Caco-2 (cell line): ENCODE results near the gene ANKRD53. TPM values are rescaled to one million over a fixed set of nuclear protein-coding genes. Genes with fewer than 3 reads are reported as not detected.
"Not testable (repeated sequence)": the region's sequence is repeated elsewhere in the genome, so short reads cannot be mapped to it uniquely, and the experiment has no call there.

Experiments
- BruUV-seq: library from RNA; stranded (reverse); fragments of 400-500 nt; replicated peaks from 2 replicates; lab custom pipeline; 2021; lab: Mats Ljungman, UMichigan
- CTCF ChIA-PET: fragments of 300-600 bp; sonication (Branson Sonifier 250); formaldehyde crosslinking; loops from one replicate; lab custom pipeline; 2022; ENCODE audit warnings: antibody characterized with exemption; lab: Charles Lee
- POLR2A ChIA-PET: fragments of 300-600 bp; sonication (Branson Sonifier 250); formaldehyde crosslinking; loops from one replicate; lab custom pipeline; 2022; ENCODE audit warnings: antibody characterized with exemption; lab: Charles Lee
- DNase-seq, 2 experiments: peaks; one replicate each; pipeline versions ENCODE4 v3.0.0 to v3.0.0-alpha.2; 2020 to 2022
- H3K27me3 ChIP-seq: replicated peaks from 2 replicates; pipeline ENCODE4 v1.6.0; 2011; ENCODE audit warnings: low read length; ENCODE audit not compliant: control insufficient read depth, insufficient read depth
- H3K36me3 ChIP-seq: 2 replicates; pipeline ENCODE4 v1.5.1; 2011; ENCODE audit warnings: low read length; ENCODE audit not compliant: control insufficient read depth, insufficient read depth
- H3K4me1 ChIP-seq: fragments of 250-450 bp; sonication (Bioruptor Pico); 2 replicates; pipeline ENCODE4 v1.5.1; 2020; ENCODE audit warnings: mild to moderate bottlenecking
- H3K4me3 ChIP-seq: 2 replicates; pipeline ENCODE4 v1.5.1; 2011; ENCODE audit warnings: low read depth, mild to moderate bottlenecking, control low read depth, low read length
- H3K9me3 ChIP-seq: fragments of 250-450 bp; sonication (Bioruptor Pico); 2 replicates; pipeline ENCODE4 v1.5.1; 2020; ENCODE audit warnings: mild to moderate bottlenecking, moderate library complexity
- H3K27ac Mint-ChIP-seq: one replicate; pipeline ENCODE4 v1.8.0; 2022; ENCODE audit warnings: mixed read lengths; ENCODE audit not compliant: unreplicated experiment
- H3K27me3 Mint-ChIP-seq: one replicate; pipeline ENCODE4 v1.8.0; 2022; ENCODE audit warnings: mixed read lengths; ENCODE audit not compliant: insufficient read depth, unreplicated experiment
- H3K36me3 Mint-ChIP-seq: one replicate; pipeline ENCODE4 v1.8.0; 2022; ENCODE audit warnings: mild to moderate bottlenecking, mixed read lengths; ENCODE audit not compliant: insufficient read depth, unreplicated experiment
- H3K4me1 Mint-ChIP-seq: one replicate; pipeline ENCODE4 v1.8.0; 2022; ENCODE audit warnings: low read depth, mixed read lengths; ENCODE audit not compliant: unreplicated experiment
- H3K4me3 Mint-ChIP-seq: one replicate; pipeline ENCODE4 v1.8.0; 2022; ENCODE audit warnings: mild to moderate bottlenecking, moderate library complexity, mixed read lengths; ENCODE audit not compliant: unreplicated experiment
- H3K9me3 Mint-ChIP-seq: one replicate; pipeline ENCODE4 v1.8.0; 2022; ENCODE audit warnings: mixed read lengths; ENCODE audit not compliant: unreplicated experiment
- intact Hi-C: fragments of 100-400 bp; cut with micrococcal nuclease; formaldehyde crosslinking; loops from one replicate; pipeline ENCODE4 v1.10.0; 2022; ENCODE audit not compliant: unreplicated experiment
- total RNA-seq: library from RNA; stranded (reverse); gene quantifications from 2 replicates; pipeline ENCODE4 v1.2.3, GENCODE V29; 2022
- TF ChIP-seq, protein P1 (sequence below), 2 experiments: fragments of 200-600 bp in 1 of 2; IDR thresholded peaks; 1 replicate in 1 of 2; 2 replicates in 1 of 2; pipeline versions ENCODE4 v1.5.1 to v1.8.0; 2011 to 2022; ENCODE audit warnings: antibody characterized with exemption in 1 of 2, control low read depth in 1 of 2, inconsistent platforms in 1 of 2, low read depth in 1 of 2, low read length in 1 of 2, mild to moderate bottlenecking in 1 of 2, moderate library complexity in 1 of 2; ENCODE audit not compliant: insufficient read depth in 1 of 2, severe bottlenecking in 1 of 2, unreplicated experiment in 1 of 2

Gene ANKRD53
- total RNA-seq, 1 experiment from 2014 or later, result 0.16 TPM

GRCh38 chr2:71006323-71006722, 27.9 kb downstream of the ANKRD53 start:
- TF ChIP-seq, protein P1, sequence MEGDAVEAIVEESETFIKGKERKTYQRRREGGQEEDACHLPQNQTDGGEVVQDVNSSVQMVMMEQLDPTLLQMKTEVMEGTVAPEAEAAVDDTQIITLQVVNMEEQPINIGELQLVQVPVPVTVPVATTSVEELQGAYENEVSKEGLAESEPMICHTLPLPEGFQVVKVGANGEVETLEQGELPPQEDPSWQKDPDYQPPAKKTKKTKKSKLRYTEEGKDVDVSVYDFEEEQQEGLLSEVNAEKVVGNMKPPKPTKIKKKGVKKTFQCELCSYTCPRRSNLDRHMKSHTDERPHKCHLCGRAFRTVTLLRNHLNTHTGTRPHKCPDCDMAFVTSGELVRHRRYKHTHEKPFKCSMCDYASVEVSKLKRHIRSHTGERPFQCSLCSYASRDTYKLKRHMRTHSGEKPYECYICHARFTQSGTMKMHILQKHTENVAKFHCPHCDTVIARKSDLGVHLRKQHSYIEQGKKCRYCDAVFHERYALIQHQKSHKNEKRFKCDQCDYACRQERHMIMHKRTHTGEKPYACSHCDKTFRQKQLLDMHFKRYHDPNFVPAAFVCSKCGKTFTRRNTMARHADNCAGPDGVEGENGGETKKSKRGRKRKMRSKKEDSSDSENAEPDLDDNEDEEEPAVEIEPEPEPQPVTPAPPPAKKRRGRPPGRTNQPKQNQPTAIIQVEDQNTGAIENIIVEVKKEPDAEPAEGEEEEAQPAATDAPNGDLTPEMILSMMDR (IDR thresholded peaks at IDR 0.05; ENCODE audit: insufficient read depth in 1 of 2, low read depth in 1 of 2, low read length in 1 of 2, severe bottlenecking in 1 of 2, unreplicated experiment in 1 of 2), result no peak
- no peaks in the 10 kb centered on the region for H3K27me3 ChIP-seq
- H3K4me3 Mint-ChIP-seq, result no peak overlapping the region
- no peaks in the 10 kb centered on the region for H3K9me3 ChIP-seq
- POLR2A ChIA-PET, result no interaction called here
- peaks cover 7% of the 10 kb centered on the region for H3K4me1 Mint-ChIP-seq
- peak in 1 of 2 experiments; percentile 13 for DNase-seq
- CTCF ChIA-PET, result interaction anchor here (0.7 kb wide), 1 partner anchor 137 kb away, joined by 3 read pairs; no protein-coding TSS in a partner anchor
- H3K4me3 ChIP-seq, result no peak overlapping the region
- peaks cover 2% of the 10 kb centered on the region for H3K27me3 Mint-ChIP-seq
- no peaks in the 10 kb centered on the region for H3K36me3 ChIP-seq
- no TSS peak for BruUV-seq
- no peaks in the 10 kb centered on the region for H3K9me3 Mint-ChIP-seq
- H3K4me1 ChIP-seq, result peaks cover 19% of the 10 kb centered on the region
- intact Hi-C loops, result no loop called here
- no peak overlapping the region for H3K27ac Mint-ChIP-seq
- no peaks in the 10 kb centered on the region for H3K36me3 Mint-ChIP-seq

DNA sequence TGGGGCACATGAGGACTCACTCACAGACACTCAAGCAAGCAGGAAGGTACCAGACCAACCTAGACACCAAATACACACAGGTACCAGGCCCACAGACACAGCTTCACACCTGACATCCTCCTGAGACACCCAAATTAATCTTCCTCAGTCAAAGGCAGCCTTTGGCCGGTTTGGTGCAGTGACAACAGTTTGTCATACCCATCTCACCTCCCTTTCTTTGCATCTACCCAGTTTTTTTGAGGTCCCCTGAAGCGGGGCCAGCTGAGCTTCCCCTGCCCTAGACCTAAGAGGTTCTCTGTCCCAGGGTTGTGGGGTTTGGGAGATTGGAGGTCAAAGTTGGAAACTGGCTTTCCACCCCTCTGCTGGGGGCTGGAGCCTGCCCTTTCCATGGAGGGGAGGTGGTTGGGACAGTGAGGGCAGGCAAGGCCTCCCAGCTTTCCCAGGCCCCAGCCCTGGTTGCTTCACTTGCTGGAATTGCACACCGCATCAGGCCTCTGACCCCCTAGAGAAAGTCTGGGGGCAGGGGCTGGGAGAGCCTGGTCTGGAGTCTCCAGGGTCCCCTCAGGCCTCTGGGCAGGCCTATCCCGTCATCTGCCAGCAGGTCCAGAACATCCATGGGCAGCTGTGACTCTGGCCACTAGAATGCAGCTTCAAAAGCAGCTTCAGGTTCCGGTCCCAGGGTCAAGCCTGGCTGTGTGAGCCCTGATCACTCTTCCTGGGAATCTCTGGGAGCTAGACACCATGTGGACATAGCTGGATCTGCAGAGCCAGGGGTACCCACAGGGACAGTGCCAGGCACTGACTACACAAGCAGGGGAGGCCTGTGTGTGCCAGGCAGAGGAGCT, 28.7 kb downstream of the ANKRD53 start:
- ChIA-PET POLR2A (no interaction called here), CTCF (interaction anchor here (0.7 kb wide), 1 partner anchor 138 kb away, joined by 3 read pairs; no protein-coding TSS in a partner anchor)
- Mint-ChIP-seq H3K4me3 (no peak overlapping the region), H3K27ac (no peak overlapping the region), H3K9me3 (no peaks in the 10 kb centered on the region), H3K4me1 (peaks cover 13% of the 10 kb centered on the region), H3K36me3 (no peaks in the 10 kb centered on the region), H3K27me3 (peaks cover 6% of the 10 kb centered on the region)
- no peak overlapping the region for H3K4me3 ChIP-seq
- no peaks in the 10 kb centered on the region for H3K36me3 ChIP-seq
- peaks cover 12% of the 10 kb centered on the region for H3K4me1 ChIP-seq
- H3K9me3 ChIP-seq, result no peaks in the 10 kb centered on the region
- intact Hi-C loops, result no loop called here
- DNase-seq, result no peak
- TF ChIP-seq, protein P1 (IDR thresholded peaks at IDR 0.05; ENCODE audit: insufficient read depth in 1 of 2, low read depth in 1 of 2, low read length in 1 of 2, severe bottlenecking in 1 of 2, unreplicated experiment in 1 of 2), result peak in 1 of 2 experiments; percentile 13
- H3K27me3 ChIP-seq, result no peaks in the 10 kb centered on the region
- no TSS peak for BruUV-seq

GRCh38 chr2:71008342-71008741, 29.9 kb downstream of the ANKRD53 start:
- H3K4me3 Mint-ChIP-seq, result no peak overlapping the region
- ChIA-PET CTCF (no interaction called here), POLR2A (no interaction called here)
- no peaks in the 10 kb centered on the region for H3K36me3 Mint-ChIP-seq
- Histone ChIP-seq H3K27me3 (no peaks in the 10 kb centered on the region), H3K4me3 (no peak overlapping the region), H3K9me3 (no peaks in the 10 kb centered on the region), H3K36me3 (no peaks in the 10 kb centered on the region), H3K4me1 (peaks cover 12% of the 10 kb centered on the region)
- no peaks in the 10 kb centered on the region for H3K9me3 Mint-ChIP-seq
- intact Hi-C loops, result no loop called here
- H3K4me1 Mint-ChIP-seq, result peaks cover 13% of the 10 kb centered on the region
- H3K27ac Mint-ChIP-seq, result peak overlapping the region; percentile 74
- TF ChIP-seq, protein P1 (IDR thresholded peaks at IDR 0.05; ENCODE audit: insufficient read depth in 1 of 2, low read depth in 1 of 2, low read length in 1 of 2, severe bottlenecking in 1 of 2, unreplicated experiment in 1 of 2), result no peak
- no peak for DNase-seq
- H3K27me3 Mint-ChIP-seq, result peaks cover 6% of the 10 kb centered on the region
- no TSS peak for BruUV-seq

- H3K27me3 Mint-ChIP-seq, BruUV-seq, H3K36me3 ChIP-seq, H3K27me3 ChIP-seq, H3K9me3 Mint-ChIP-seq, H3K4me3 Mint-ChIP-seq, CTCF ChIA-PET, intact Hi-C loops, H3K4me3 ChIP-seq, POLR2A ChIA-PET, H3K9me3 ChIP-seq, H3K36me3 Mint-ChIP-seq, DNase-seq, H3K27ac Mint-ChIP-seq: not testable (repeated sequence)
- H3K4me1 ChIP-seq, result peaks cover 12% of the 10 kb centered on the region
- H3K4me1 Mint-ChIP-seq, result peaks cover 13% of the 10 kb centered on the region
These were observed 33.4 kb downstream of the ANKRD53 start for GRCh38 chr2:71011786-71012185.
